Measurements from ENCODE around the gene DDIAS.

GRCh38 chr11:82930229-82930628 lies 28.7 kb downstream of the DDIAS start:
- no peak for TF ChIP-seq CTCF (IDR thresholded peaks at IDR 0.05 in 8 of 11, conservative IDR thresholded peaks at IDR 0.05 in 3 of 11)
- no peak for TF ChIP-seq POLR2A (IDR thresholded peaks at IDR 0.05)
- no peak for TF ChIP-seq POLR2AphosphoS5 (IDR thresholded peaks at IDR 0.05)
